HEK293T (cell line): ENCODE measurements around the gene RNF123.

Experiments
- ARNT ChIP-seq: fragments of 450-650 bp; IDR thresholded peaks from 2 replicates; pipeline ENCODE4 v1.6.1; 2017; ENCODE audit warnings: mild to moderate bottlenecking
- BHLHE40 ChIP-seq: fragments of 450-650 bp; IDR thresholded peaks from 2 replicates; pipeline ENCODE4 v1.6.1; 2016; ENCODE audit warnings: mild to moderate bottlenecking, moderate library complexity, borderline replicate concordance
- ELF4 ChIP-seq: fragments of 450-650 bp; IDR thresholded peaks from 2 replicates; pipeline ENCODE4 v1.6.1; 2017; ENCODE audit warnings: antibody characterized with exemption
- FOXA1 ChIP-seq: fragments of 450-650 bp; IDR thresholded peaks from 2 replicates; pipeline ENCODE4 v1.6.1; 2016; ENCODE audit warnings: mild to moderate bottlenecking
- FOXK2 ChIP-seq: fragments of 450-650 bp; IDR thresholded peaks from 2 replicates; pipeline ENCODE4 v1.6.1; 2016; ENCODE audit warnings: mild to moderate bottlenecking
- FOXM1 ChIP-seq: fragments of 450-650 bp; IDR thresholded peaks from 2 replicates; pipeline ENCODE4 v1.6.1; 2017; ENCODE audit warnings: mild to moderate bottlenecking, borderline replicate concordance
- HDGF ChIP-seq: fragments of 450-650 bp; IDR thresholded peaks from 2 replicates; pipeline ENCODE4 v1.6.1; 2017; ENCODE audit warnings: antibody characterized with exemption, borderline replicate concordance
- L3MBTL2 ChIP-seq: fragments of 450-650 bp; conservative IDR thresholded peaks from 2 replicates; pipeline ENCODE4 v1.6.1; 2016; ENCODE audit warnings: mild to moderate bottlenecking
- LEF1 ChIP-seq: fragments of 450-650 bp; IDR thresholded peaks from 2 replicates; pipeline ENCODE4 v1.6.1; 2017; ENCODE audit warnings: mild to moderate bottlenecking, borderline replicate concordance
- SP1 ChIP-seq: fragments of 450-650 bp; IDR thresholded peaks from 2 replicates; pipeline ENCODE4 v1.6.1; 2017
- SUZ12 ChIP-seq: fragments of 450-650 bp; IDR thresholded peaks from 2 replicates; pipeline ENCODE4 v1.6.1; 2016; ENCODE audit warnings: mild to moderate bottlenecking
- TARDBP ChIP-seq: fragments of 450-650 bp; IDR thresholded peaks from 2 replicates; pipeline ENCODE4 v1.6.1; 2016
- ZNF384 ChIP-seq: fragments of 450-650 bp; IDR thresholded peaks from 2 replicates; pipeline ENCODE4 v1.6.1; 2016
- TF ChIP-seq, protein P1 (sequence below): fragments of 450-650 bp; IDR thresholded peaks from 2 replicates; pipeline ENCODE4 v1.6.1; 2016

DNA sequence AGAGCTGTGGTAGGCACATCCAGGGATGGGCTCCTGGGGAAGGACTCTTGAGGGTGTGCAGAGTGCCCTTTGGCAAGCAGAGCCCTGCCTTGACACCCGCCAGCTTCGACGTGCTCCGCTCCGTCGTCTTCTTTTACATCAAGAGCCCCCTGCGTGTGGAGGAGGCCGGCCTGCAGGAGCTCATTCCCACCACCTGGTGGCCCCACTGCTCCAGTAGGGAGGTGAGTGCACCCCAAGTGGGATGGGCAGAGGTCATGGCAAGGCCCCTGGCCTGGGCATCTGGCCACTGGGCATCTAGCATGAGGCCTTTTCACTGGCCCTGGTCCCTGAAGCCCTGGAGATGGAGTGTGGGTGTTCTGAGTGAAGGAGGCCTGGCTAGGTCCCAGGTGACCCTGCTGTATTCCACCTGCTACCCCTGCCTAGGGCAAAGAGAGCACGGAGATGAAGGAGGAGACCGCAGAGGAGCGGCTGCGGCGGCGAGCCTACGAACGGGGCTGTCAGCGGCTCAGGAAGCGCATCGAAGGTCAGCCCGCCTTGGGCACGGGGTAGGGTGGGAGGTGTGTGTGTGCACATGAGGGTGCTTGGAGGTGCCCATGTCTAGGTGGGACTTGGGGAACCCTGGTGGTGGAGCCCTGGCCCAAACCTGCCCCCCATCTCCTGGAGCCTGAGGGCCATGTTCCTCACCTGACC lies 12.2 kb downstream of the RNF123 start:
- TF ChIP-seq FOXK2 (no peak), SUZ12 (no peak), FOXA1 (no peak), ARNT (no peak), FOXM1 (no peak), SP1 (no peak), LEF1 (no peak), TARDBP (no peak), BHLHE40 (no peak), ZNF384 (no peak), HDGF (no peak), L3MBTL2 (no peak), ELF4 (no peak)
- TF ChIP-seq, protein P1, sequence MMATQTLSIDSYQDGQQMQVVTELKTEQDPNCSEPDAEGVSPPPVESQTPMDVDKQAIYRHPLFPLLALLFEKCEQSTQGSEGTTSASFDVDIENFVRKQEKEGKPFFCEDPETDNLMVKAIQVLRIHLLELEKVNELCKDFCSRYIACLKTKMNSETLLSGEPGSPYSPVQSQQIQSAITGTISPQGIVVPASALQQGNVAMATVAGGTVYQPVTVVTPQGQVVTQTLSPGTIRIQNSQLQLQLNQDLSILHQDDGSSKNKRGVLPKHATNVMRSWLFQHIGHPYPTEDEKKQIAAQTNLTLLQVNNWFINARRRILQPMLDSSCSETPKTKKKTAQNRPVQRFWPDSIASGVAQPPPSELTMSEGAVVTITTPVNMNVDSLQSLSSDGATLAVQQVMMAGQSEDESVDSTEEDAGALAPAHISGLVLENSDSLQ: no peak
